ENCODE measurements around the gene FUT8.

Gene FUT8

GRCh38 chr14:65517635-65518542 lies 105.4 kb downstream of the FUT8 start:
- no peak for TF ChIP-seq CTCF (IDR thresholded peaks at IDR 0.05; ENCODE audit: control insufficient read depth, insufficient read depth, low read depth, low read length, missing control alignments)
- H3K4me3 ChIP-seq (ENCODE audit: control insufficient read depth, low read depth, low read length): no peak overlapping the region
- DNase-seq (ENCODE audit: low read depth): no peak

DNA sequence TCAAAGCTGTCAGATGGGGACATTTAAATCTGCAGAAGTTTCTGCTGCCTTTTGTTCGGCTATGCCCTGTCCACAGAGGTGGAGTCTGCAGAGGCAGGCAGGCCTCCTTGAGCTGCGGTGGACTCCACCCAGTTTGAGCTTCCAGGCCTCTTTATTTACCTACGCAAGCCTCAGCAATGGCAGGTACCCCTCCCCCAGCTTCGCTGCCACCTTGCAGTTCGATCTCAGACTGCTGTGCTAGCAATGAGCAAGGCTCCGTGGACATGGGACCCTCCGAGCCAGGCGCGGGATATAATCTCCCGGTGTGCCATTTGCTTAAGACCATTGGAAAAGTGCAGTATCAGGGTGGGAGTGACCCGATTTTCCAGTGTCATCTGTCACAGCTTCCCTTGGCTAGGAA lies 115.5 kb downstream of the FUT8 start:
- DNase-seq (ENCODE audit: low read depth): no peak
- TF ChIP-seq CTCF (IDR thresholded peaks at IDR 0.05; ENCODE audit: control insufficient read depth, insufficient read depth, low read depth, low read length, missing control alignments): no peak
- H3K4me3 ChIP-seq (ENCODE audit: control insufficient read depth, low read depth, low read length): no peak overlapping the region

DNA sequence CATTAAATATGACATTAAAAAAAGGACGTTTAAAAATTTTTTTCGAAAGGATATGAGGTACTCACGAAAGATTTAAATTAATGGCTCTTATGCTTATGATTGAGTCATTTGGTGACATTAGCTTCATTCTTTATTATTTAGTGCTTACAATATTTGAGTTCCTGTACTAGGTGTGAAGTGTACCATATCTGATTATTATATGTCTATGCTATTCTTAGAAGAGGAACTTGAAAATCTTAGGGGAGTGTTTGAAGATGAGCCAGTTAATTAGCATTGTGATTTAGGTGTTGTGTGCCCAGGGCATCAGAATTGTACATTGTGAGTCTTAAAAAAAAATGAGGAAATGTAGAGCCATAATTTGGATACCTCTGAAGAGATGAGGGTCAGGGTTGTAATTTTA lies 118.6 kb downstream of the FUT8 start:
- no peak for TF ChIP-seq CTCF (IDR thresholded peaks at IDR 0.05; ENCODE audit: control insufficient read depth, insufficient read depth, low read depth, low read length, missing control alignments)
- H3K4me3 ChIP-seq (ENCODE audit: control insufficient read depth, low read depth, low read length): no peak overlapping the region
- DNase-seq (ENCODE audit: low read depth): no peak

GRCh38 chr14:65533736-65534404 lies 121.3 kb downstream of the FUT8 start:
- H3K4me3 ChIP-seq (ENCODE audit: control insufficient read depth, low read depth, low read length): no peak overlapping the region
- TF ChIP-seq CTCF (IDR thresholded peaks at IDR 0.05; ENCODE audit: control insufficient read depth, insufficient read depth, low read depth, low read length, missing control alignments): no peak

GRCh38 chr14:65536781-65537423 lies 124.4 kb downstream of the FUT8 start:
- DNase-seq (ENCODE audit: low read depth): no peak
- no peak overlapping the region for H3K4me3 ChIP-seq (ENCODE audit: control insufficient read depth, low read depth, low read length)
- TF ChIP-seq CTCF (IDR thresholded peaks at IDR 0.05; ENCODE audit: control insufficient read depth, insufficient read depth, low read depth, low read length, missing control alignments): no peak

More at GRCh38 chr14:65533736-65534404, 121.3 kb downstream of the FUT8 start:
- DNase-seq (ENCODE audit: low read depth): no peak

GRCh38 chr14:65548878-65549277 lies 136.3 kb downstream of the FUT8 start:
- H3K4me3 ChIP-seq (ENCODE audit: control insufficient read depth, low read depth, low read length): no peak overlapping the region
- TF ChIP-seq CTCF (IDR thresholded peaks at IDR 0.05; ENCODE audit: control insufficient read depth, insufficient read depth, low read depth, low read length, missing control alignments): no peak
- no peak for DNase-seq (ENCODE audit: low read depth)
